MM.1S (cell line): ENCODE data around the gene CCDC181.

Source experiments
- DNase-seq: peaks from one replicate; pipeline ENCODE4 v3.0.0-alpha.2; 2015
- H2AFZ ChIP-seq: fragments of 300-600 bp; sonication (generic); 2 replicates; pipeline ENCODE4 v1.6.0; 2016; ENCODE audit warnings: antibody characterized with exemption, low read length
- H3F3A ChIP-seq: fragments of 300-600 bp; sonication (generic); 2 replicates; pipeline ENCODE4 v1.6.1; 2016; ENCODE audit warnings: mild to moderate bottlenecking, antibody characterized with exemption, low read length, moderate library complexity, mixed read lengths; ENCODE audit not compliant: insufficient read depth
- H3K27ac ChIP-seq: fragments of 300-600 bp; sonication (generic); 2 replicates; pipeline ENCODE4 v1.5.1; 2016; ENCODE audit warnings: mild to moderate bottlenecking, low read length
- H3K27me3 ChIP-seq: fragments of 300-600 bp; sonication (generic); replicated peaks from 2 replicates; pipeline ENCODE4 v1.6.0; 2016; ENCODE audit warnings: low read length; ENCODE audit not compliant: insufficient read depth
- H3K36me3 ChIP-seq: fragments of 300-600 bp; sonication (generic); replicated peaks from 2 replicates; pipeline ENCODE4 v1.6.1; 2016; ENCODE audit warnings: mild to moderate bottlenecking, low read length, mixed read lengths; ENCODE audit not compliant: insufficient read depth
- H3K4me1 ChIP-seq: fragments of 300-600 bp; sonication (generic); 2 replicates; pipeline ENCODE4 v1.6.1; 2016; ENCODE audit warnings: low read length, mixed read lengths
- H3K4me2 ChIP-seq: fragments of 300-600 bp; sonication (generic); 2 replicates; pipeline ENCODE4 v1.6.0; 2016; ENCODE audit warnings: low read depth, low read length
- H3K4me3 ChIP-seq: fragments of 300-600 bp; sonication (generic); 2 replicates; pipeline ENCODE4 v1.5.1; 2016; ENCODE audit warnings: low read length, mixed read lengths
- H3K79me2 ChIP-seq: fragments of 300-600 bp; sonication (generic); 2 replicates; pipeline ENCODE4 v1.6.1; 2016; ENCODE audit warnings: mixed run types, low read length, mixed read lengths
- H3K9ac ChIP-seq: fragments of 300-600 bp; sonication (generic); 2 replicates; pipeline ENCODE4 v1.6.1; 2016; ENCODE audit warnings: low read length, mixed read lengths
- H3K9me2 ChIP-seq: fragments of 300-600 bp; sonication (generic); replicated peaks from 2 replicates; pipeline ENCODE4 v1.6.1; 2016; ENCODE audit warnings: mild to moderate bottlenecking, low read length, mixed read lengths; ENCODE audit not compliant: insufficient read depth
- H3K9me3 ChIP-seq: fragments of 300-600 bp; sonication (generic); replicated peaks from 2 replicates; pipeline ENCODE4 v1.6.1; 2016; ENCODE audit warnings: mild to moderate bottlenecking, low read length, mixed read lengths; ENCODE audit not compliant: insufficient read depth
- H4K20me1 ChIP-seq: fragments of 300-600 bp; sonication (generic); 2 replicates; pipeline ENCODE4 v1.6.1; 2016; ENCODE audit warnings: mild to moderate bottlenecking, low read length, moderate library complexity, mixed read lengths; ENCODE audit not compliant: insufficient read depth
- CTCF ChIP-seq: fragments of 300-600 bp; sonication (generic); IDR thresholded peaks from 2 replicates; pipeline ENCODE4 v1.5.1; 2016; ENCODE audit warnings: antibody characterized with exemption, low read length, mixed read lengths
- EZH2 ChIP-seq: fragments of 300-600 bp; sonication (generic); optimal IDR thresholded peaks from 2 replicates; pipeline ENCODE3; 2017; ENCODE audit warnings: low read depth, mild to moderate bottlenecking, antibody characterized with exemption, low read length, mixed read lengths
- EZH2phosphoT487 ChIP-seq: fragments of 300-600 bp; sonication (generic); IDR thresholded peaks from 2 replicates; pipeline ENCODE4 v1.6.1; 2018; ENCODE audit warnings: antibody characterized with exemption, low read length

CCDC181 gene

DNA sequence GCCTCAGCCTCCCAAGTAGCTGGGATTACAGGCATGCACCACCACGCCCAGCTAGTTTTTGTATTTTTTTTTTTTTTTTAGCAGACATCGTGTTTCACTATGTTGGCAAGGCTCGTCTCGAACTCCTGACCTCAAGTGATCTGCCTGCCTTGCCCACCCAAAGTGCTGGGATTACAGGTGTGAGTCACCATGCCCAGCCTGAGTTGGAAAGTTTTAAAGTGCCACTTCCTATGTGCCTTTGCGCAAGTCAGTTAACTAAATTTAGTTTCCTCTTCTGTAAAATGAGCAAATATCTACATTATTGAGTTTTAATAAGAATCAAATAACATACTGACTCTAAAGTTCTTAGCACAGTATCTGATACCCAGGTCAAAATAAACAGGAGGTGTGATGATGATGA, 46.1 kb upstream of the CCDC181 start:
- H3K9ac ChIP-seq, result no peak overlapping the region
- H2AFZ ChIP-seq, result no peak overlapping the region
- H3K9me2 ChIP-seq, result no peaks in the 10 kb centered on the region
- TF ChIP-seq EZH2 (no peak), CTCF (no peak), EZH2phosphoT487 (no peak)
- no peaks in the 10 kb centered on the region for H3K27me3 ChIP-seq
- no peaks in the 10 kb centered on the region for H3F3A ChIP-seq
- no peak overlapping the region for H3K4me2 ChIP-seq
- no peaks in the 10 kb centered on the region for H3K4me1 ChIP-seq
- no peak overlapping the region for H3K27ac ChIP-seq
- no peaks in the 10 kb centered on the region for H3K79me2 ChIP-seq
- no peaks in the 10 kb centered on the region for H3K36me3 ChIP-seq
- no peaks in the 10 kb centered on the region for H3K9me3 ChIP-seq
- H3K4me3 ChIP-seq, result no peak overlapping the region
- no peaks in the 10 kb centered on the region for H4K20me1 ChIP-seq
- DNase-seq, result no peak

- Histone ChIP-seq H4K20me1 (no peaks in the 10 kb centered on the region), H3K4me2 (no peak overlapping the region), H3K79me2 (no peaks in the 10 kb centered on the region), H3K27ac (no peak overlapping the region), H3K4me3 (no peak overlapping the region), H3K9me3 (no peaks in the 10 kb centered on the region), H3K36me3 (no peaks in the 10 kb centered on the region), H3K27me3 (no peaks in the 10 kb centered on the region), H3F3A (no peaks in the 10 kb centered on the region), H3K9me2 (no peaks in the 10 kb centered on the region), H2AFZ (no peak overlapping the region), H3K9ac (no peak overlapping the region), H3K4me1 (no peaks in the 10 kb centered on the region)
- no peak for DNase-seq
- TF ChIP-seq EZH2phosphoT487, result no peak
- no peak for TF ChIP-seq CTCF
- no peak for TF ChIP-seq EZH2
Observed at GRCh38 chr1:169472738-169473137, 45.5 kb upstream of the CCDC181 start.

GRCh38 chr1:169468982-169469381, 41.7 kb upstream of the CCDC181 start:
- Histone ChIP-seq H2AFZ (no peak overlapping the region), H3K27me3 (no peaks in the 10 kb centered on the region), H3K4me3 (no peak overlapping the region), H3K36me3 (no peaks in the 10 kb centered on the region), H3K9me2 (no peaks in the 10 kb centered on the region), H3K4me2 (no peak overlapping the region), H3K27ac (no peak overlapping the region), H3K9ac (no peak overlapping the region), H3K9me3 (no peaks in the 10 kb centered on the region), H4K20me1 (no peaks in the 10 kb centered on the region), H3K4me1 (no peaks in the 10 kb centered on the region), H3F3A (no peaks in the 10 kb centered on the region), H3K79me2 (no peaks in the 10 kb centered on the region)
- no peak for DNase-seq
- TF ChIP-seq EZH2phosphoT487, result no peak
- no peak for TF ChIP-seq CTCF
- TF ChIP-seq EZH2, result no peak
